Kidney capillary endothelial cell (primary cell): ENCODE data around the gene ADAMTSL3.

Source experiments
- DNase-seq: peaks from one replicate; pipeline ENCODE4 v3.0.0-alpha.2; 2018; ENCODE audit warnings: low spot score

Gene ADAMTSL3

GRCh38 chr15:83980637-83981036 lies 326.7 kb downstream of the ADAMTSL3 start:
- no peak for DNase-seq

- DNase-seq, result no peak
Measured at GRCh38 chr15:83982748-83983147, 328.8 kb downstream of the ADAMTSL3 start.

GRCh38 chr15:83983634-83984458 lies 329.9 kb downstream of the ADAMTSL3 start:
- DNase-seq, result no peak

GRCh38 chr15:83984601-83985000 lies 330.7 kb downstream of the ADAMTSL3 start:
- no peak for DNase-seq

GRCh38 chr15:83991163-83991562 lies 337.2 kb downstream of the ADAMTSL3 start:
- no peak for DNase-seq

GRCh38 chr15:83992324-83993031 lies 338.6 kb downstream of the ADAMTSL3 start:
- no peak for DNase-seq

GRCh38 chr15:83993591-83993990 lies 339.7 kb downstream of the ADAMTSL3 start:
- DNase-seq, result no peak

GRCh38 chr15:83998486-83998885 lies 344.6 kb downstream of the ADAMTSL3 start:
- DNase-seq, result no peak

- no peak for DNase-seq
Measured at GRCh38 chr15:83999396-84000135, 345.6 kb downstream of the ADAMTSL3 start.

GRCh38 chr15:84001037-84001436 lies 347.1 kb downstream of the ADAMTSL3 start:
- DNase-seq, result no peak

- no peak for DNase-seq
Measured at GRCh38 chr15:84001655-84002054, 347.7 kb downstream of the ADAMTSL3 start.

- no peak for DNase-seq
Measured at GRCh38 chr15:84003791-84004503, 350.0 kb downstream of the ADAMTSL3 start.

GRCh38 chr15:84006421-84006820 lies 352.5 kb downstream of the ADAMTSL3 start:
- DNase-seq, result no peak

- DNase-seq, result no peak
Measured at GRCh38 chr15:84009616-84010015, 355.7 kb downstream of the ADAMTSL3 start.

GRCh38 chr15:84010246-84010645 lies 356.3 kb downstream of the ADAMTSL3 start:
- DNase-seq, result no peak

- DNase-seq, result no peak
Measured at GRCh38 chr15:84016371-84016770, 362.4 kb downstream of the ADAMTSL3 start.

- DNase-seq, result no peak
Measured at GRCh38 chr15:84022516-84022915, 368.6 kb downstream of the ADAMTSL3 start.

GRCh38 chr15:84023636-84024035 lies 369.7 kb downstream of the ADAMTSL3 start:
- peak; percentile 22 for DNase-seq

GRCh38 chr15:84033793-84034553 lies 380.1 kb downstream of the ADAMTSL3 start:
- DNase-seq, result no peak

GRCh38 chr15:84034578-84035398 lies 380.9 kb downstream of the ADAMTSL3 start:
- no peak for DNase-seq
